Putamen (tissue), 1 donor: Measurements from ENCODE around the gene ZBED4.
"Not testable (repeated sequence)": the region's sequence is repeated elsewhere in the genome, so short reads cannot be mapped to it uniquely, and the experiment has no call there.

Experiments used
- DNase-seq: peaks from one replicate; pipeline ENCODE4 v3.0.0-alpha.2; 2016; ENCODE audit warnings: low spot score

ZBED4 gene

DNA sequence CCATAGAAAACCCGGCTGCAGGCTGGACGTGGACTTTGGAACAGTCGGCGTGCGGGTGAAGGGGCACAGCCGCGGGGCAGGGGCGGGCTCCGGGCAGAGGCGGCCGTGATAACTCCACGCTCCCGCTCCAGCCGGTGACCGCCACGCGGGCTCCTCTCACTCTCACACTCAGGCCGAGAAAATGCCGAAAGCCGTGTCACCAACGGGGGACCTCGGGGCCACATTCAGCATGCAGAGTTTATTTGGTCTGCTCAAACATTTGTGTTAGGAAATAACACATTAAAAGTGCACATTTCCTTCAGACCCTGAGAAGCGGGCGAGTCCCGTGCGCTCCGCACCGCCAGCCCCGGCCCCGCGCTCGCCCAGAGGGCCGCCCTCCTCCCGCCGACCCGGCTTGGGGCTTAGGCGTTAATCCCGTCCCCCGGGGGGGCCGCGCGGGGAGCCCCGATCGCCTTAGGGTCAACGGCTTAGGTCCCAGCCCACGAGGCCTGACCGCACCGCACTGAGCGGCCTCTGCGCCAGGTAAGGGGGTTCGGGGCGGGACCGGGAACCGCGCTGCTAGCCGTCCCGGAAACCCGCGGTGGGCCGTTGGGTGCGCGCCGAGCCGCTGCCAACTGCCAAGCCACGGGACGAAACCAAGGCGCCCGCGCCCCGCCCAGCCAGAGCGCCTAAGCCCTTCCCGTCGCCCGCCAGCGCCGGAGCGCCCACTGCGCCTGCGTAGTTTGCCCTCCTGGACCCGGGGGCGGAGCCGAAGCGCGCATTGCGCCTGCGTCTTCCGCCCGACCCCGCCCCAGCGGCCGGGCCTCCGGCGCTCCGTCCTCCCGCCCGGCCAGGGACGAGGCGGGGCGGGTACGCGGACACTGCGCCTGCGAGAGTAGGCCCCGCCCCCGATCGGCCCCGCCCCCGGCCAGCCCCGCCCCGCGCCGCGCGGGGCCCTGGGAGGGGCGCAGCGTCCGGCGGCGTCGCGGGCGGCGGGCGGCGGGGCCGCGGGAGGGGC lies at the start of gene ZBED4:
ZBED4 (plus strand) TSS at position 947 of the 997 bp plus-strand sequence. CDS start 29,819 bp downstream, outside the sequence.
- DNase-seq = peak; percentile 97

- no peak for DNase-seq
Observed at GRCh38 chr22:49807129-49807528, 46.5 kb upstream of the ZBED4 start.

GRCh38 chr22:49807780-49808708 lies 45.6 kb upstream of the ZBED4 start:
- DNase-seq = no peak

GRCh38 chr22:49810363-49811019 lies 43.2 kb upstream of the ZBED4 start:
- DNase-seq = no peak

DNA sequence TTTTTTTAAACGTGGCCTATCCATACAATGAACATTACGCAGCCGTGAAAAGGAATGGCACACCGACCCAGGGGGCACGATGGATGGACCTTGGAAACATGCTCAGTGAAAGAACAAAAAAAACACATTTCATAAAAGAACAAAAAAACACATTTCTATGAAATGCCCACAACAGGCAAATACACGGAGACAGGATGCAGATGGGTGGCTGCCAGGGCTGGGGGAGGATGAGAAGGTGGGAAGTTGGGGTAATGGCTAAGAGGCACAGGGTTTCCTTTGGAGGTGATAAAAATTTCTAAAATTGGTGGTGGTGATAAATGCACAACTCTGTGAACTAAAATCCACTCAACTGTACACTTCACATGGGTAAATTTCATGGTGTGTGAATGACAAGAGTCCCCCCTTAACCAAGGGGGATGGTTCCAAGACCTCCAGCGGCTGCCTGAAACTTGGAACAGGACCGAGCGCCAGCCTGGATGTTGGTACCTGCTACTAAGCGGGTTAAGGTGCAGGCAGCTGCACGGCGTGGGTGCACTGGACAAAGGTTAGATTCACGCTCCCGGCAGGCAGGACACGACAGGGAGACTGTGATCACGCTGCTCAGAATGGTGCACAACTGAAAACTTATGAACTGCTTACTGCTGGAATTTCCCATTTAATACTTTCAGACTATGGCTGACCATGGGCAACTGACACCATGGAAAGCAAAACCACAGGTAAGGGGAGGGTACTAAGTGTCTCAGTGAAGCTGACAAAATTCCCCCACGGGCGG lies 42.4 kb upstream of the ZBED4 start:
- no peak for DNase-seq

DNA sequence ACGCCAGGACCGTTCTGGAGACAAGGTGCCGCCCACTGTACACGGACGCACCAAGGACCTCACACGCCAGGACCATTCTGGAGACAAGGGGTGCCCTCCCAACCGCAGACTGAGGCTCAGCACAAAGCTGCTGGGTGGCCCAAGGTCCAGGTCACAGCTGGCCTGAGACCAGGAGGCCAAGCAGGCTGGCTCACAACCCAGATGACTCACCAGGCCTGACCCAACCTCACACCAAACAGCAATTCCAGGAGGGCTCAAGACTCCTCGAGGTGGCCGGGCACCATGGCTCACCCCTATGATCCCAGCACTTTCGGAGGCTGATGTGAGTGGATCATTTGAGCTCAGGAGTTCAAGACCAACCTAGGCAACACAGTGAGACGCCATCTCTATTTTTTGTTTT lies 40.8 kb upstream of the ZBED4 start:
- DNase-seq = no peak

GRCh38 chr22:49814164-49814686 lies 39.4 kb upstream of the ZBED4 start:
- no peak for DNase-seq

DNA sequence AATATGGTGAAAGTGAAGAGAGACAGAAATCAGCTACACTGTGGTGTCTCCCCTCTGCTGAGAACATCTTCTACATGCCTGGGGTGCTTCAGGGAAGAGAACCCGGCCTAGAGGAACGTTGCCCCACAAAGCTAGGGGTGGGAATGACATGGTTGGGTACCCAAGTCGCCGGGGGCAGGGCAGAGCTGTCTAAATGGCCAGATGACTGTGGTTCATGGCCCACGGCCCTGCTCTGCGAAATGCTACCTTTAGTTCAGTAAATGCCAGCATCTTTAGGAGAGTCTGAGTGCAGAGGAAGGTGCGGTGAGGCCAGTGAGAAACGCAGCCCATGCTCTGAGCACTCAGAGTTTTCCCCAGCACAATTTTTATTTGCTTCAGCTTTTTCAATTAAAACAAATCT lies 38.8 kb upstream of the ZBED4 start:
- no peak for DNase-seq

DNA sequence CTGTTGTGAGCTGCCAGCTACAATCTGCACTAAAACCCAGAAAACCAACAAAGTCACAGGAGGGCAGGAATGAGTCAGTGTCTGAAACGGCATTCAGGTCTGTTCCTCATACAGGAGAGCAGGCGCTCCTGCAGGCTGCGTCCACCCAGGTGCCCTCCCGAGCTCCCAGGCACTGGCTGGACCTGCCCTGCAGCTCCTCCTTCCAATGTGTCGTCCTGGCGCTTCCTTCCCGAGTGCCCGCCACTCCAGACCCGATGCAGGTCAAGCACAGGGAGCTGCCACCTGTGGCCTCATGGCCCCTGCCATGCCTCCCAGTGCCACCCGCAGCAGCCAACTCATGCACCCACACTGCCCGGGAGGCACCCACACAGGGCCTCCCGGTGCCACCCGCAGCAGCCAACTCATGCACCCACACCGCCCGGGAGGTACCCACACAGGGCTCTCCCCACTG lies 38.0 kb upstream of the ZBED4 start:
- DNase-seq = no peak

DNA sequence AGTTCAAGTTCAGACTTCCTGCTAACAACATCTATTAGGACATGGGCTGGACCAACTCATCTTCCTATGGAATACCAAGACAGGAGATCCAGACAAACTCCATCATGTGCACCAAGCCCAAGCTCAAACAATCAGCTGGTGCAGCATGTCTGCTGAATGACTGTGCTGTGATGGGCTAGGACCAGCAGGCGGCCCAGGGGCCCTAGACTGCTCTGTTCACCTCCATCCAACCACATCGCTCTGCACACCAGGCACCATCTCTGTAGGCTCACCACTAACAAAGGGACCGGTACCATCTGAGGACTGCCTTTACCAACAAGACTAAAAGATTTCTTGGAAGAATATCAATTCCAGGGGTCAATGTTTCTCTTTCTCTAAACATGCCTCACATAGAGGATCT lies 36.3 kb upstream of the ZBED4 start:
- no peak for DNase-seq

- DNase-seq = no peak
Observed at GRCh38 chr22:49820984-49821383, 32.7 kb upstream of the ZBED4 start.

DNA sequence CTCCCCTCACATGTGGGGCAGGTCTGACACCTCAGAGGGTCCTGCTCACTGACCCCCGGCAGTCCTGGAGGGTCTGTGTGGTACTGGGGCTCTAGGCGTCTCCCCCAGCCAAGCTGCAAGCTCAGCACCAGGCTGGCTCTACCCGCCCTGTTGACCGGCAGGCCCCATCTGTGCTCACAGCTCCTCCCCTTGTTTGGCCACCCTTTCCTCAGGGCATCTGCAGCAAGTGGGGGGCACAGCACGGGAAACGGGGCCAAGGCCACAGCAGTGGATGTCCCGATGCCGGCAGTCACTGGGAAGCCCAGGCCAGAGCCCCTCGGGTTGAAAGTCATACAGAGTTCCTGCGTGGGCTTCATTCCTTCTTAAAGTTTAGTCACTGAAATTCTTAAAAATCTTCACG lies 31.9 kb upstream of the ZBED4 start:
- DNase-seq = not testable (repeated sequence)

DNA sequence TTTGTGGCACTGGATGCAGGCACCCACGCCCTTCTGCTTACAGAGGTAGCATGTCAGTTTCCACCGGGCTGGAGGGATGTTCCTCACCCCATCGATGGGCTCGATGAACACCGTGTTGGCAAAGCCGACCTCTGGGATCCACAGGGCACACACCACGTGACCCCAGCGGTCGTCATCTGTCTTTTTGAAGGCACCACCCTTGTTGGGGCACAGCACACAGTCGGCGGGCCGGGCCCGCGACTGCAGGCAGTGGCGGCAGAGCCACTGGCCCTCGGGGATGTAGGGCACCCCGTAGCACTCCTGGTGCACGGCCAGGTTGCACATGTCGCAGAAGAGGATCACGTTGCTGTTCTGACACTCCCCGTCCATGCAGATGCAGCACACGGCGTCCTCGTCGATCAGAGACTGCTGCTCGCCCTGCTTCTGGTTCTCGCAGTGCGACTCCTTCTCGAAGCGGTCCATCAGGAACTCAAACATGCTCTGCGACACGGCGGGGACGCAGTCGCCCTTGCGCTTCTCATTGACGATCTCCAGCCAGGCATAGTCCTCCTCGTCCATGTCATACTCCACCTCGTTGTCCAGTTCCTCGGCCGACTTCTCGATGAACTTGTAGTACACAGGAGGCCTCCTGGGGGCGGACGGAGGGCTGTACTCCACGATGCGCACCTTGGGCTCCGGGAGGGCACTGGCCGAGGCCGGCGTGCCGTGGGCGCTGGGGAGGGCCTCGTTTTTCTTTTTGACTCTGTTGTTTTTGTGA lies 30.2 kb upstream of the ZBED4 start:
- no peak for DNase-seq

GRCh38 chr22:49824185-49824925 lies 29.3 kb upstream of the ZBED4 start:
- DNase-seq = no peak

- DNase-seq = no peak
Observed at GRCh38 chr22:49824936-49825335, 28.7 kb upstream of the ZBED4 start.

DNA sequence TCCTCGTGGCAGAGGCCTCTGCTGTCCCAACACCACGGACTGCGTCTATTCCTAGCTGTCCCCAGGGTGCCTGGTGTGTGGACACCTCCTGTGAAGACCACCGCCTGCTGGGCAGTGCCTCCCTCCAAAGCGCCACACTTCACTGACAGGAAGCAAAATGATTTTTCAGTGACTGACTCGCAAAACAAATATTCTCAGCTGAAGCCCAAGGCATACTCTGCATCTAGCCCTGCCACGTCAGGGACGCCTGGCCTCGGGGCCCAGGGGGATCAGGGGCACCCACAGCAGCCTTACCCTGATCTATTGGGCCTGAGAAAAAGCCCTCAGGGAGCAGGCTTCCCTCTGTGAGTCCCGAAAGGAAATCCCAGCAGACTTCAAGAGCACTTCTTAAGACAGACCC lies 28.2 kb upstream of the ZBED4 start:
- DNase-seq = no peak

DNA sequence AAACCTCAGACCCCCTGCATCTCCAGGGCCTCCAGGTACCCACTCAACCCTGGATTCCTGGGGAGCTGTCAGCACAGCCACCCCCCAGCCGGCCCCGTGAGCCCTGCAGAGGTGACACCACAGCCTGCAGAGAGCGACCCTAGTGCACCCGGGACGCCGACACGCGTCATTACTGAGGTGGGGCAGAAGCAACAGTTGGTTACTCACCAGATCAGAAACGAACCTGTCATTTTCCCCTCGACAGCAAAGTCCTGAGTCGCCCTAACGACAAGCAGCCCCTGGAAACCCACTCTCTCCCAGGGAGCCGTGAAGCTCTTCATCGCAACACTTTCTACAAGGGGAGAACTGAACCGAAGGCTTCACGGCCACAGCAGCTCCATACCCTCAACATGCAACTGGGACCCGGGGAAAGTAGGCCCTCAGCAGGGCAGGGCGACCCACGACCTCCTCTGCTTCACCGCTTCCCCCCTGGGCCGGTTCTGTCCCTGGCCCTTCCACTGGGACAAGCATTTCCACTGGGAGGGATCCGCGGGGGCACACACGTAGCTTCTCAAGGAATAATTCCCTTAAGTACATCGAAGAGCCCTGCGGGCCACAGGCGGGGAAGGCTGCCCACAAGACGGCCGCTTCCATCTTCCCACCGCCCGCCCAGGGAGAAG lies 27.6 kb upstream of the ZBED4 start:
- no peak for DNase-seq

DNA sequence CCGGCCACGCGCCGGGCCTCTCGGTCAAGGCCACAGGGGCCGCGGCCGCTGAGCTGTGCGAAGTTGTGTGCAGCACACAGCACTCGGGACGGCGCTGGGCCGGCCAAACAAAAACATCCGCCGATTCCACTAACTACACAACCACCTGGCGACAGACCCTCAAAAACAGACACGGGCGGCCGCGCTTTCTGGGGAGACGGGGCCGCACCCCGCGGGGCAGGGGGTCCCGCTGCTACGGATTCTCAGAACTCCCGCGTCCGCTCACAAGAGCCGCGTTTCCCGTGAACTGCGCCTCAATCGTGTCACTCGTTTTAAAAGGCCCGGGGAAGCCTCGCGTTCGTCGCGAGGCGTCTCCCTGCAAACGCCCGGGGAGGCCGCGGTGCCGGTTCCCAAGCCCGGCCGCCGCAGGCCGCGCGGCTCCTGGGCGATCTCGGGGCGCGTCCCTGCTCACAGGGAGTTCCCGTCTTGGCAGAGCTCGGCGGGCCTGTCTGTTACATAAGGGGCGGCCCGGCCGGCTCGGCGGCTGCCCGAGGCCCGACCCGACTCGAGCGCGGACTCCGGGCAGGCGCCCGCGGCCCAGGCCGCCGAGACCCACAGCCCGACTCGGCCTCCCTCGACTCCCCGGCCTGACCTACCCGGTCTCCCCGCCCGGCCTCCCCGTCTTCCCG lies 26.9 kb upstream of the ZBED4 start:
- DNase-seq = peak; percentile 27
